Prostate gland (tissue), 2 donors: Measurements from ENCODE around the gene RAB36.

Experiments
- CTCF ChIP-seq, 4 experiments: fragments of 200-600 bp in 2 of 4; fragments of 450-650 bp in 2 of 4; sonication (generic) in 2 of 4; IDR thresholded peaks; 1 replicate in 3 of 4; 2 replicates in 1 of 4; pipeline ENCODE4 v1.5.1; 2016 to 2019; ENCODE audit warnings: antibody characterized with exemption in 4 of 4, mild to moderate bottlenecking in 2 of 4, moderate library complexity in 2 of 4
- POLR2A ChIP-seq: fragments of 450-650 bp; IDR thresholded peaks from one replicate; pipeline ENCODE4 v1.6.1; 2016; ENCODE audit warnings: antibody characterized with exemption, mild to moderate bottlenecking

- no peak for TF ChIP-seq CTCF (IDR thresholded peaks at IDR 0.05)
- no peak for TF ChIP-seq POLR2A
These were observed 38.9 kb upstream of the RAB36 start for GRCh38 chr22:23106344-23106743.
